ENCODE results near the gene RTCB. TPM values are rescaled to one million over a fixed set of nuclear protein-coding genes. Genes with fewer than 3 reads are reported as not detected.
A peak's percentile ranks its signal among the peaks of the same experiment; 100 is the strongest.

Gene RTCB
- total and polyA plus RNA-seq, 2 of the 13 experiments (the other 11 are each of a cell fraction or from before 2014, with no cell fraction given) = 108 to 167 TPM

GRCh38 chr22:32411829-32412592, at the start of gene RTCB (continued):
- TF ChIP-seq GRHL1 (CRISPR knock-in tag; conservative IDR thresholded peaks at IDR 0.05) = no peak
- TF ChIP-seq GABPA (IDR thresholded peaks at IDR 0.05; ENCODE audit: low read depth, low read length) = no peak
- TF ChIP-seq GABPA (CRISPR knock-in tag; IDR thresholded peaks at IDR 0.05; ENCODE audit: low read depth) = peak; percentile 45; the same call in 1 of the 2 replicates

- no peak overlapping the region for H3K27ac ChIP-seq (ENCODE audit: extremely low read length, insufficient read depth, low read length)
- intact Hi-C loops (cut with micrococcal nuclease; ENCODE audit: unreplicated experiment) = no loop called here
- DNase-seq (ENCODE audit: low spot score) (no peak), ATAC-seq (no peak), FAIRE-seq (no peak)
- H3K4me1 ChIP-seq (ENCODE audit: insufficient read depth, low read length) = no peaks in the 10 kb centered on the region
- whole genome bisulfite sequencing (ENCODE audit: low lambda C conversion rate) = 45% methylated on average over 4 of the region's 4 CpGs
- in situ Hi-C loops (cut with HindIII; ENCODE audit: extremely low pct_ligation_motif_present, low pct_unique_long_range_greater_than_20kb) = no loop called here
- ChIA-PET POLR2A (no interaction called here), CTCF (ENCODE audit: low intra/inter-chr PET ratio, low total read pairs) (no interaction called here)
- TF ChIP-seq ZNF432 (CRISPR knock-in tag; IDR thresholded peaks at IDR 0.05; ENCODE audit: borderline replicate concordance) = no peak
- TF ChIP-seq, protein P1, sequence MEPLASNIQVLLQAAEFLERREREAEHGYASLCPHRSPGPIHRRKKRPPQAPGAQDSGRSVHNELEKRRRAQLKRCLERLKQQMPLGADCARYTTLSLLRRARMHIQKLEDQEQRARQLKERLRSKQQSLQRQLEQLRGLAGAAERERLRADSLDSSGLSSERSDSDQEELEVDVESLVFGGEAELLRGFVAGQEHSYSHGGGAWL (CRISPR knock-in tag; IDR thresholded peaks at IDR 0.05) = no peak
- no peak for TF ChIP-seq ZNF569 (CRISPR knock-in tag; IDR thresholded peaks at IDR 0.05; ENCODE audit: borderline replicate concordance)
- no peak for TF ChIP-seq GATAD1 (CRISPR knock-in tag; IDR thresholded peaks at IDR 0.05)
- no peak for TF ChIP-seq RBFOX2 (IDR thresholded peaks at IDR 0.05; ENCODE audit: low read depth, low read length)
- no peak for TF ChIP-seq KDM1A (CRISPR knock-in tag; IDR thresholded peaks at IDR 0.05)
- TF ChIP-seq NR2F1 (CRISPR knock-in tag; IDR thresholded peaks at IDR 0.05) = no peak
- no peak for TF ChIP-seq ZNF101 (CRISPR knock-in tag; IDR thresholded peaks at IDR 0.05; ENCODE audit: borderline replicate concordance, low read depth)
- TF ChIP-seq TCF7 (IDR thresholded peaks at IDR 0.05; ENCODE audit: low read depth) = no peak
- TF ChIP-seq ISX (CRISPR knock-in tag; conservative IDR thresholded peaks at IDR 0.05) = no peak
- no peak for TF ChIP-seq NFRKB (IDR thresholded peaks at IDR 0.05)
- TF ChIP-seq ZNF549 (CRISPR knock-in tag; IDR thresholded peaks at IDR 0.05) = no peak
- no peak for TF ChIP-seq ZFP90 (CRISPR knock-in tag; IDR thresholded peaks at IDR 0.05; ENCODE audit: borderline replicate concordance)
- no peak for TF ChIP-seq ZNF383 (CRISPR knock-in tag; IDR thresholded peaks at IDR 0.05; ENCODE audit: borderline replicate concordance)
- TF ChIP-seq ZNF780A (CRISPR knock-in tag; IDR thresholded peaks at IDR 0.05) = no peak
- TF ChIP-seq, protein P2, sequence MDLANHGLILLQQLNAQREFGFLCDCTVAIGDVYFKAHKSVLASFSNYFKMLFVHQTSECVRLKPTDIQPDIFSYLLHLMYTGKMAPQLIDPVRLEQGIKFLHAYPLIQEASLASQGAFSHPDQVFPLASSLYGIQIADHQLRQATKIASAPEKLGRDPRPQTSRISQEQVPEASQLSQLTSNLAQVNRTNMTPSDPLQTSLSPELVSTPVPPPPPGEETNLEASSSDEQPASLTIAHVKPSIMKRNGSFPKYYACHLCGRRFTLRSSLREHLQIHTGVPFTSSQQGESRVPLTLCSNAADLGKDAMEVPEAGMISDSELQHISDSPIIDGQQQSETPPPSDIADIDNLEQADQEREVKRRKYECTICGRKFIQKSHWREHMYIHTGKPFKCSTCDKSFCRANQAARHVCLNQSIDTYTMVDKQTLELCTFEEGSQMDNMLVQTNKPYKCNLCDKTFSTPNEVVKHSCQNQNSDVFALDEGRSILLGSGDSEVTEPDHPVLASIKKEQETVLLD (CRISPR knock-in tag; IDR thresholded peaks at IDR 0.05; ENCODE audit: low read depth) = no peak
- no peak overlapping the region for H3K9ac ChIP-seq (ENCODE audit: insufficient read depth, low read depth, low read length)
- H2AFZ ChIP-seq (ENCODE audit: low read length) = no peak overlapping the region
- peaks cover 0 to 14% of the 10 kb centered on the region in 2 experiments; a peak in 3 of 5 replicates for H3K27me3 ChIP-seq (ENCODE audit: control insufficient read depth in 1 of 2, insufficient read depth in 2 of 2, low read length in 2 of 2)
- H3K9me3 ChIP-seq (ENCODE audit: low read length) = no peaks in the 10 kb centered on the region
- no peak overlapping the region for H3K4me3 ChIP-seq (replicated peaks in 1 of 3; ENCODE audit: insufficient read depth in 1 of 3, low read depth in 2 of 3, low read length in 3 of 3)
- H3K79me2 ChIP-seq (ENCODE audit: insufficient read depth, low read length) = no peaks in the 10 kb centered on the region
- H3K4me2 ChIP-seq (ENCODE audit: low read depth, low read length) = no peak overlapping the region
- H4K20me1 ChIP-seq (ENCODE audit: insufficient read depth, low read length) = no peaks in the 10 kb centered on the region
- no peaks in the 10 kb centered on the region for H3K36me3 ChIP-seq (replicated peaks in 1 of 2; ENCODE audit: control insufficient read depth in 1 of 2, insufficient read depth in 2 of 2, low read length in 2 of 2)
- BruUV-seq (replicated peaks) = no TSS peak
Observed at GRCh38 chr22:32457031-32457430, 45.0 kb upstream of the RTCB start.
